Adrenal gland (tissue), 5 donors: Measurements from ENCODE around the gene ACE.

ENCODE experiments used
- POLR2A ChIP-seq, 2 donors: fragments of 450-650 bp; IDR thresholded peaks; one replicate each; pipeline ENCODE4 v1.6.1; 2017; ENCODE audit warnings: antibody characterized with exemption in 2 of 2, mild to moderate bottlenecking in 2 of 2, moderate library complexity in 1 of 2
- TF ChIP-seq, protein P1 (sequence below), 6 experiments: fragments of 450-650 bp in 4 of 6; fragments of 200-600 bp in 2 of 6; sonication (generic) in 1 of 6; IDR thresholded peaks; 1 replicate in 5 of 6; 2 replicates in 1 of 6; pipeline versions ENCODE4 v1.5.1 to v1.8.0; 2016 to 2021; ENCODE audit warnings: antibody characterized with exemption in 6 of 6, mild to moderate bottlenecking in 2 of 6, moderate library complexity in 1 of 6
- donor health status: DM: no; HTN: no; CAD: no.

DNA sequence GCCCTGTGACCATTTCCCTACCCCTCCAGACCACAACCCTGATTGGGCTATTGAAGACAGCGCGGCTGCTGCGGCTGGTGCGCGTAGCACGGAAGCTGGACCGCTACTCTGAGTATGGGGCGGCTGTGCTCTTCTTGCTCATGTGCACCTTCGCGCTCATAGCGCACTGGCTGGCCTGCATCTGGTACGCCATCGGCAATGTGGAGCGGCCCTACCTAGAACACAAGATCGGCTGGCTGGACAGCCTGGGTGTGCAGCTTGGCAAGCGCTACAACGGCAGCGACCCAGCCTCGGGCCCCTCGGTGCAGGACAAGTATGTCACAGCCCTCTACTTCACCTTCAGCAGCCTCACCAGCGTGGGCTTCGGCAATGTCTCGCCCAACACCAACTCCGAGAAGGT lies 58.8 kb downstream of the ACE start:
- TF ChIP-seq POLR2A (IDR thresholded peaks at IDR 0.05) = no peak
- TF ChIP-seq, protein P1, sequence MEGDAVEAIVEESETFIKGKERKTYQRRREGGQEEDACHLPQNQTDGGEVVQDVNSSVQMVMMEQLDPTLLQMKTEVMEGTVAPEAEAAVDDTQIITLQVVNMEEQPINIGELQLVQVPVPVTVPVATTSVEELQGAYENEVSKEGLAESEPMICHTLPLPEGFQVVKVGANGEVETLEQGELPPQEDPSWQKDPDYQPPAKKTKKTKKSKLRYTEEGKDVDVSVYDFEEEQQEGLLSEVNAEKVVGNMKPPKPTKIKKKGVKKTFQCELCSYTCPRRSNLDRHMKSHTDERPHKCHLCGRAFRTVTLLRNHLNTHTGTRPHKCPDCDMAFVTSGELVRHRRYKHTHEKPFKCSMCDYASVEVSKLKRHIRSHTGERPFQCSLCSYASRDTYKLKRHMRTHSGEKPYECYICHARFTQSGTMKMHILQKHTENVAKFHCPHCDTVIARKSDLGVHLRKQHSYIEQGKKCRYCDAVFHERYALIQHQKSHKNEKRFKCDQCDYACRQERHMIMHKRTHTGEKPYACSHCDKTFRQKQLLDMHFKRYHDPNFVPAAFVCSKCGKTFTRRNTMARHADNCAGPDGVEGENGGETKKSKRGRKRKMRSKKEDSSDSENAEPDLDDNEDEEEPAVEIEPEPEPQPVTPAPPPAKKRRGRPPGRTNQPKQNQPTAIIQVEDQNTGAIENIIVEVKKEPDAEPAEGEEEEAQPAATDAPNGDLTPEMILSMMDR (IDR thresholded peaks at IDR 0.05) = no peak
